Caco-2 (cell line): ENCODE results near the gene KRTCAP2. TPM values are rescaled to one million over a fixed set of nuclear protein-coding genes. Genes with fewer than 3 reads are reported as not detected.

Source experiments
- BruUV-seq: library from RNA; stranded (reverse); fragments of 400-500 nt; replicated peaks from 2 replicates; lab custom pipeline; 2021; lab: Mats Ljungman, UMichigan
- CTCF ChIA-PET: fragments of 300-600 bp; sonication (Branson Sonifier 250); formaldehyde crosslinking; loops from one replicate; lab custom pipeline; 2022; ENCODE audit warnings: antibody characterized with exemption; lab: Charles Lee
- POLR2A ChIA-PET: fragments of 300-600 bp; sonication (Branson Sonifier 250); formaldehyde crosslinking; loops from one replicate; lab custom pipeline; 2022; ENCODE audit warnings: antibody characterized with exemption; lab: Charles Lee
- DNase-seq, 2 experiments: peaks; one replicate each; pipeline versions ENCODE4 v3.0.0 to v3.0.0-alpha.2; 2020 to 2022
- H3K27me3 ChIP-seq: replicated peaks from 2 replicates; pipeline ENCODE4 v1.6.0; 2011; ENCODE audit warnings: low read length; ENCODE audit not compliant: control insufficient read depth, insufficient read depth
- H3K36me3 ChIP-seq: 2 replicates; pipeline ENCODE4 v1.5.1; 2011; ENCODE audit warnings: low read length; ENCODE audit not compliant: control insufficient read depth, insufficient read depth
- H3K4me1 ChIP-seq: fragments of 250-450 bp; sonication (Bioruptor Pico); 2 replicates; pipeline ENCODE4 v1.5.1; 2020; ENCODE audit warnings: mild to moderate bottlenecking
- H3K4me3 ChIP-seq: 2 replicates; pipeline ENCODE4 v1.5.1; 2011; ENCODE audit warnings: low read depth, mild to moderate bottlenecking, control low read depth, low read length
- H3K9me3 ChIP-seq: fragments of 250-450 bp; sonication (Bioruptor Pico); 2 replicates; pipeline ENCODE4 v1.5.1; 2020; ENCODE audit warnings: mild to moderate bottlenecking, moderate library complexity
- H3K27ac Mint-ChIP-seq: one replicate; pipeline ENCODE4 v1.8.0; 2022; ENCODE audit warnings: mixed read lengths; ENCODE audit not compliant: unreplicated experiment
- H3K27me3 Mint-ChIP-seq: one replicate; pipeline ENCODE4 v1.8.0; 2022; ENCODE audit warnings: mixed read lengths; ENCODE audit not compliant: insufficient read depth, unreplicated experiment
- H3K36me3 Mint-ChIP-seq: one replicate; pipeline ENCODE4 v1.8.0; 2022; ENCODE audit warnings: mild to moderate bottlenecking, mixed read lengths; ENCODE audit not compliant: insufficient read depth, unreplicated experiment
- H3K4me1 Mint-ChIP-seq: one replicate; pipeline ENCODE4 v1.8.0; 2022; ENCODE audit warnings: low read depth, mixed read lengths; ENCODE audit not compliant: unreplicated experiment
- H3K4me3 Mint-ChIP-seq: one replicate; pipeline ENCODE4 v1.8.0; 2022; ENCODE audit warnings: mild to moderate bottlenecking, moderate library complexity, mixed read lengths; ENCODE audit not compliant: unreplicated experiment
- H3K9me3 Mint-ChIP-seq: one replicate; pipeline ENCODE4 v1.8.0; 2022; ENCODE audit warnings: mixed read lengths; ENCODE audit not compliant: unreplicated experiment
- intact Hi-C: fragments of 100-400 bp; cut with micrococcal nuclease; formaldehyde crosslinking; loops from one replicate; pipeline ENCODE4 v1.10.0; 2022; ENCODE audit not compliant: unreplicated experiment
- total RNA-seq: library from RNA; stranded (reverse); gene quantifications from 2 replicates; pipeline ENCODE4 v1.2.3, GENCODE V29; 2022
- TF ChIP-seq, protein P1 (sequence below), 2 experiments: fragments of 200-600 bp in 1 of 2; IDR thresholded peaks; 1 replicate in 1 of 2; 2 replicates in 1 of 2; pipeline versions ENCODE4 v1.5.1 to v1.8.0; 2011 to 2022; ENCODE audit warnings: antibody characterized with exemption in 1 of 2, control low read depth in 1 of 2, inconsistent platforms in 1 of 2, low read depth in 1 of 2, low read length in 1 of 2, mild to moderate bottlenecking in 1 of 2, moderate library complexity in 1 of 2; ENCODE audit not compliant: insufficient read depth in 1 of 2, severe bottlenecking in 1 of 2, unreplicated experiment in 1 of 2

Gene KRTCAP2
- total RNA-seq, 1 experiment from 2014 or later: 215 TPM

DNA sequence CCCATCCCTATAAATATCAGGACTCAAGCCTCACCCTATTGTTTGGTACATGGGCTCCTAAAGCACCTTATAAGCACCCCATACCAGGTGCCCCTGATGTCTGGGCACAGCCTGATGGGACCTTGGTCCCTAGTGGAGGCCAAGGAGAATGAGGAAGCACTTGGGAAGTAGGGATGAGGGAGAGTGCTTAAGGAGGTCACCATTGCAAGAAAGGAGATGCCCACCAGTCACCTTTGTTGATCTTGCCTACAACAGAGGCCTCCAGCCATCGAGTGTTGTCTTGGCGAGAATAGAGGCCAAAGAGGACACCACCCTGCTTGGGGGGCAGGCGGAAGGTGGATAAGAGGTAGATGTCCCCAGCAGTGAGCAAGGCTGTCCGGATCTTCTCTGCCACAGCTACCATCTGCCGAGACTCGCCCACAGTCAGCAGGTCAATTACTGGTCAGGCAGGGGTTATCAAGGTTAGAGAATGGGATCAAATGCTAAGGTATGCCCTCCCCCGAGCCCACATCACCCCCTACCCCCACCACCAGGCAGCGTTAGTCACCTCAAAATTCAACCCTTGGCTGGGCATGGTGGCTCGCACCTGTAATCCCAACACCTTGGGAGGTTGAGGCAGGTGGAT lies 33.0 kb upstream of the KRTCAP2 start:
- no peaks in the 10 kb centered on the region for H3K9me3 Mint-ChIP-seq
- peaks cover 21% of the 10 kb centered on the region for H3K36me3 Mint-ChIP-seq
- peaks cover 16% of the 10 kb centered on the region for H3K4me1 Mint-ChIP-seq
- ChIA-PET CTCF (interaction anchor here (1.2 to 1.4 kb wide), 2 partner anchors 13 to 38 kb away, joined by 9 to 10 read pairs; no protein-coding TSS in a partner anchor), POLR2A (no interaction called here)
- Histone ChIP-seq H3K4me1 (peaks cover 15% of the 10 kb centered on the region), H3K4me3 (no peak overlapping the region), H3K36me3 (no peaks in the 10 kb centered on the region), H3K27me3 (no peaks in the 10 kb centered on the region), H3K9me3 (no peaks in the 10 kb centered on the region)
- no peak overlapping the region for H3K27ac Mint-ChIP-seq
- intact Hi-C loops: no loop called here
- TF ChIP-seq, protein P1, sequence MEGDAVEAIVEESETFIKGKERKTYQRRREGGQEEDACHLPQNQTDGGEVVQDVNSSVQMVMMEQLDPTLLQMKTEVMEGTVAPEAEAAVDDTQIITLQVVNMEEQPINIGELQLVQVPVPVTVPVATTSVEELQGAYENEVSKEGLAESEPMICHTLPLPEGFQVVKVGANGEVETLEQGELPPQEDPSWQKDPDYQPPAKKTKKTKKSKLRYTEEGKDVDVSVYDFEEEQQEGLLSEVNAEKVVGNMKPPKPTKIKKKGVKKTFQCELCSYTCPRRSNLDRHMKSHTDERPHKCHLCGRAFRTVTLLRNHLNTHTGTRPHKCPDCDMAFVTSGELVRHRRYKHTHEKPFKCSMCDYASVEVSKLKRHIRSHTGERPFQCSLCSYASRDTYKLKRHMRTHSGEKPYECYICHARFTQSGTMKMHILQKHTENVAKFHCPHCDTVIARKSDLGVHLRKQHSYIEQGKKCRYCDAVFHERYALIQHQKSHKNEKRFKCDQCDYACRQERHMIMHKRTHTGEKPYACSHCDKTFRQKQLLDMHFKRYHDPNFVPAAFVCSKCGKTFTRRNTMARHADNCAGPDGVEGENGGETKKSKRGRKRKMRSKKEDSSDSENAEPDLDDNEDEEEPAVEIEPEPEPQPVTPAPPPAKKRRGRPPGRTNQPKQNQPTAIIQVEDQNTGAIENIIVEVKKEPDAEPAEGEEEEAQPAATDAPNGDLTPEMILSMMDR (IDR thresholded peaks at IDR 0.05; ENCODE audit: insufficient read depth in 1 of 2, low read depth in 1 of 2, low read length in 1 of 2, severe bottlenecking in 1 of 2, unreplicated experiment in 1 of 2): no peak
- no peak for DNase-seq
- BruUV-seq: no TSS peak
- H3K4me3 Mint-ChIP-seq: no peak overlapping the region
- H3K27me3 Mint-ChIP-seq: peaks cover 3% of the 10 kb centered on the region

DNA sequence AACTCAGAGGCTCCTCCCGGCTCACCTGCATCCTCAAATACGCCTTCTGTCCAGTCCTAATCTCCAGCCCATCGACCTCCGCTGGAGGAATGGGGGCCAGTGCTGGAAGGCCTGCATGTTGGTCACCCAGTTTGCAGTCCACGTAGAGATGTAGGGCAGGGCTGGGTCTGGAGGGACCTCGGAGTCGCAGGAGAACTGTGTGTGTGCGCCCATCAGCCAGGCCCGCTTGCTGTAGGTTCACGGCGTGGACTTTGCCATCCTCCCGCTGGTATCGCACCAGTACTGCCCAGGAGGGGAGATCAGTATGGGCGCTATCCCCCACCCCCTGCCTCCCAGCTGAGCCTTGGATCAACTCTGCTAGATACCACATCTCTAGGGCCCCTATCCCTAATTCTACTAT lies 31.9 kb upstream of the KRTCAP2 start:
- Mint-ChIP-seq H3K4me1 (peaks cover 14% of the 10 kb centered on the region), H3K9me3 (no peaks in the 10 kb centered on the region), H3K27ac (no peak overlapping the region), H3K4me3 (no peak overlapping the region), H3K36me3 (peaks cover 14% of the 10 kb centered on the region), H3K27me3 (peaks cover 3% of the 10 kb centered on the region)
- POLR2A ChIA-PET: no interaction called here
- peaks cover 15% of the 10 kb centered on the region for H3K4me1 ChIP-seq
- H3K4me3 ChIP-seq: no peak overlapping the region
- intact Hi-C loops: no loop called here
- DNase-seq: no peak
- no TSS peak for BruUV-seq
- TF ChIP-seq, protein P1 (IDR thresholded peaks at IDR 0.05; ENCODE audit: insufficient read depth in 1 of 2, low read depth in 1 of 2, low read length in 1 of 2, severe bottlenecking in 1 of 2, unreplicated experiment in 1 of 2): no peak
- H3K36me3 ChIP-seq: no peaks in the 10 kb centered on the region
- H3K9me3 ChIP-seq: no peaks in the 10 kb centered on the region
- CTCF ChIA-PET: interaction anchor here (0.6 kb wide), 1 partner anchor 12 kb away, joined by 4 read pairs; no protein-coding TSS in a partner anchor
- no peaks in the 10 kb centered on the region for H3K27me3 ChIP-seq

DNA sequence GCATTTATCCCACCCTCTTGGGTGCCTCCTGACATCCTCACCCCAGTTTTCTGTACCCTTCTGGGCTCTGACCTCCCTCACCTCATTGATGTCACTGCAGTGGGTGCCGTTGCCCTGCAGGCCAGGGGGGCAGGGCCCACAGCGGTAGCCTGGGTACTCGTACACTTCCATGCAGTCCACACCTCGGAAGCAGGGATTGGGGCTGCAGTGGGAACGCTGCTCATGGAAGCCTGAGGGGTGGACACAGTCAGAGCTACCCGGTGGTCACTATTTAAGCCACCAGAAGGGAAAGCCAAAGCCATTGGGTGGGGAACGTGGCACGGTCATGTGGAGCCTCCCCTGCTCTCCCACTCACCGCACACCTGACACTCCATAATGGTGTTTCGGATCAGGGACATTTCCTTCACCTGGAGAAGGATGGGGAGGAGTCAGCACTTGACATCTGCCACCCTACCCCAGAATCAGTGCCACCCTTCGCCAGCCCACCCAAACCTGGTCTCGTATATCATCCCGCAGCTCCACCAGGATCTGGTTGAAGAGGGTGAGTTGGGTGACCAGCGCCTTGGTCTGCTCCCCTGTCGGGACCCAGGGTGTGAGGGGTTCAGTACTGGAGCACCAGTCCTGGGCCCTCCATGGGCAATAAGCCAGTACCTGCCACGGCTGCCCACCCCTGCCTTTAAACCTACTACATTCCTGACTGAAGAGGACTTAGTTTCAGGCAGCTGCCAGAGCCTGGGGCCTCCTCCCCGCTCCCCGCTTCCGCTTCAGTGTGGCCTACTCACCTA lies 29.8 kb upstream of the KRTCAP2 start:
- no peak overlapping the region for H3K27ac Mint-ChIP-seq
- H3K4me3 ChIP-seq: no peak overlapping the region
- intact Hi-C loops: no loop called here

More for the DNA sequence above, 29.8 kb upstream of the KRTCAP2 start:
- POLR2A ChIA-PET: no interaction called here
- H3K36me3 ChIP-seq: no peaks in the 10 kb centered on the region
- H3K9me3 ChIP-seq: no peaks in the 10 kb centered on the region
- Mint-ChIP-seq H3K4me1 (peaks cover 11% of the 10 kb centered on the region), H3K9me3 (no peaks in the 10 kb centered on the region), H3K27me3 (peaks cover 3% of the 10 kb centered on the region), H3K36me3 (peaks cover under 1% of the 10 kb centered on the region), H3K4me3 (no peak overlapping the region)
- DNase-seq: peak in 1 of 2 experiments; percentile 31
- TF ChIP-seq, protein P1 (IDR thresholded peaks at IDR 0.05; ENCODE audit: insufficient read depth in 1 of 2, low read depth in 1 of 2, low read length in 1 of 2, severe bottlenecking in 1 of 2, unreplicated experiment in 1 of 2): no peak
- no peaks in the 10 kb centered on the region for H3K27me3 ChIP-seq
- BruUV-seq: no TSS peak
- CTCF ChIA-PET: interaction anchor here (0.7 to 1.1 kb wide), 3 partner anchors 9 to 354 kb away, joined by 3 read pairs; no protein-coding TSS in a partner anchor
- H3K4me1 ChIP-seq: peaks cover 12% of the 10 kb centered on the region
